ENCODE results near the gene U2AF1L4.

The U2AF1L4 gene

DNA sequence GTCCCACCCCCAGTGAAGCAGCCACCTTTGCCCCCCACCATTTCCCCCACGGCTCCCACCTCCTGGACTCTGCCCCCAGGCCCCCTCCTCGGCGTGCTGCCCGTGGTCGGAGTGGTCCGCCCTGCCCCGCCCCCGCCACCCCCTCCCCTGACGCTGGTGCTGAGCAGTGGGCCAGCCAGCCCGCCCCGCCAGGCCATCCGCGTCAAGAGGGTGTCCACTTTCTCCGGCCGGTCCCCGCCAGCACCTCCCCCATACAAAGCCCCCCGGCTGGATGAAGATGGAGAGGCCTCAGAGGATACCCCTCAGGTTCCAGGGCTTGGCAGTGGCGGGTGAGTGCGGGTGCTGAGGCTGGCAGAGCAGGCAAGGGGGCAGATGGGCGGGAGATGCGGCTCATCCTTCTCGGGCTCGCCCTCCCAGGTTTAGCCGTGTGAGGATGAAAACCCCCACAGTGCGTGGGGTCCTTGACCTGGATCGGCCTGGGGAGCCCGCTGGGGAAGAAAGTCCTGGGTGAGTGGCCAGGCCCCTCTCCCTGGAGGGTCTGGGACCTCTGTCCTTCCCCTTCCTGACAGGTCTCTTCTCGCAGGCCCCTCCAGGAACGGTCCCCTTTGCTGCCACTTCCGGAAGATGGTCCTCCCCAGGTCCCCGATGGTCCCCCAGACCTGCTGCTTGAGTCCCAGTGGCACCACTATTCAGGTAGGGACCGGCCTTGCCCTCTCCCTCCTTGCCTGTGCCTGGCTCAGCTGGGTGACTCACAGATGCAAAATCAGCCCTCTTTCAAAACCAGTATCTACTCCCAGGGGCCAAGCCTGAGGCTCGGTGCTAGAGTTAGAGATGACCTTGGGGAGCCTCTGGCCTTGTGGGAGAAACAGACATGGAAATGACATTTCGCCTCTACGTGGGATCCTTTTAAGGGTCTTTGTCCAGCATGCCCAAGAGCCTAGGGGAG, 11.8 kb downstream of the U2AF1L4 start:
- TF ChIP-seq OSR1 (CRISPR knock-in tag; IDR thresholded peaks at IDR 0.05), result no peak
- TF ChIP-seq GLIS3 (CRISPR knock-in tag; IDR thresholded peaks at IDR 0.05), result no peak
- TF ChIP-seq ARNTL (CRISPR knock-in tag; IDR thresholded peaks at IDR 0.05; ENCODE audit: borderline replicate concordance, low read depth), result no peak
- no peak for TF ChIP-seq SNAI2 (CRISPR knock-in tag; IDR thresholded peaks at IDR 0.05)
- TF ChIP-seq, protein P1, sequence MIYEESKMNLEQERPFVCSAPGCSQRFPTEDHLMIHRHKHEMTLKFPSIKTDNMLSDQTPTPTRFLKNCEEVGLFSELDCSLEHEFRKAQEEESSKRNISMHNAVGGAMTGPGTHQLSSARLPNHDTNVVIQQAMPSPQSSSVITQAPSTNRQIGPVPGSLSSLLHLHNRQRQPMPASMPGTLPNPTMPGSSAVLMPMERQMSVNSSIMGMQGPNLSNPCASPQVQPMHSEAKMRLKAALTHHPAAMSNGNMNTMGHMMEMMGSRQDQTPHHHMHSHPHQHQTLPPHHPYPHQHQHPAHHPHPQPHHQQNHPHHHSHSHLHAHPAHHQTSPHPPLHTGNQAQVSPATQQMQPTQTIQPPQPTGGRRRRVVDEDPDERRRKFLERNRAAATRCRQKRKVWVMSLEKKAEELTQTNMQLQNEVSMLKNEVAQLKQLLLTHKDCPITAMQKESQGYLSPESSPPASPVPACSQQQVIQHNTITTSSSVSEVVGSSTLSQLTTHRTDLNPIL (CRISPR knock-in tag; IDR thresholded peaks at IDR 0.05; ENCODE audit: low read depth), result no peak
- ATAC-seq, result no peak

DNA sequence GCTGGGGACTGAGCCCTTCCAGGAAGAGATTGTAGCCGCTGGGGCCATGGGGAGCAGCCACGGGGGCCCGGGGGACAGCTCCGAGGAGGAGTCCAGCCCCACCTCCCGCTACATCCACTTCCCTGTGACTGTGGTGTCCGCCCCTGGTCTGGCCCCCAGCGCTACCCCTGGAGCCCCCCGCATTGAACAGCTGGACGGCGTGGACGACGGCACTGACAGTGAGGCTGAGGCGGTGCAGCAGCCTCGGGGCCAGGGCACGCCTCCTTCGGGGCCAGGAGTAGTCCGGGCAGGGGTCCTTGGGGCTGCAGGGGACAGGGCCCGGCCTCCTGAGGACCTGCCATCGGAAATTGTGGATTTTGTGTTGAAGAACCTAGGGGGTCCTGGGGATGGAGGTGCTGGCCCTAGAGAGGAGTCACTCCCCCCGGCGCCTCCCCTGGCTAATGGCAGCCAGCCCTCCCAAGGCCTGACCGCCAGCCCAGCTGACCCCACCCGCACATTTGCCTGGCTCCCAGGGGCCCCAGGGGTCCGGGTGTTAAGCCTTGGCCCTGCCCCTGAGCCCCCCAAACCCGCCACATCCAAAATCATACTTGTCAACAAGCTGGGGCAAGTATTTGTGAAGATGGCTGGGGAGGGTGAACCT, 12.6 kb downstream of the U2AF1L4 start:
- ATAC-seq, result no peak
- TF ChIP-seq CSDC2 (CRISPR knock-in tag; IDR thresholded peaks at IDR 0.05) (no peak), GLIS3 (CRISPR knock-in tag; IDR thresholded peaks at IDR 0.05) (no peak), PPARA (CRISPR knock-in tag; IDR thresholded peaks at IDR 0.05; ENCODE audit: borderline replicate concordance) (no peak), ZNF565 (CRISPR knock-in tag; conservative IDR thresholded peaks at IDR 0.05; ENCODE audit: low read depth) (no peak), BACH2 (CRISPR knock-in tag; IDR thresholded peaks at IDR 0.05; ENCODE audit: borderline replicate concordance) (no peak), ZFP3 (CRISPR knock-in tag; IDR thresholded peaks at IDR 0.05) (no peak), ISL1 (CRISPR knock-in tag; IDR thresholded peaks at IDR 0.05) (no peak), ARNTL (CRISPR knock-in tag; IDR thresholded peaks at IDR 0.05; ENCODE audit: borderline replicate concordance, low read depth) (no peak), TOX (CRISPR knock-in tag; IDR thresholded peaks at IDR 0.05; ENCODE audit: borderline replicate concordance) (no peak), OSR1 (CRISPR knock-in tag; IDR thresholded peaks at IDR 0.05) (no peak)

DNA sequence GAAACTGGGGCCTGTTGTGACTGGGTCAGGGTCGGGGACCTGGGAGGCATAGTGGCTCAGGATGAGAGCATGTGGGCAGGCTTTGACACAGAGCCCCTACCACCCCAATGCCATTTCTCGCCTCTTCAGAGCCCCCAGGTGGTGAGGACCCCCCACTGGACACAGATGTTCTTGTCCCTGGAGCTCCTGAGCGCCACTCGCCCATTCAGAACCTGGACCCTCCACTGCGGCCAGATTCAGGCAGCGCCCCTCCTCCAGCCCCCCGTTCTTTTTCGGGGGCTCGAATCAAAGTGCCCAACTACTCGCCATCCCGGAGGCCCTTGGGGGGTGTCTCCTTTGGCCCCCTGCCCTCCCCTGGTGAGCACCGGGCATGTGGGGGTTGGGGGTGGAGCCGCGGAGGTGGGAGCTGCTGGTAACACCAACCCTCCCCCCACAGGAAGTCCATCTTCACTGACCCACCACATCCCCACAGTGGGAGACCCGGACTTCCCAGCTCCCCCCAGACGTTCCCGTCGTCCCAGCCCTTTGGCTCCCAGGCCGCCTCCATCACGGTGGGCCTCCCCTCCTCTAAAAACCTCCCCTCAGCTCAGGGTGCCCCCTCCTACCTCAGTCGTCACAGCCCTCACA, 13.3 kb downstream of the U2AF1L4 start:
- ATAC-seq, result no peak
- TF ChIP-seq ZFP3 (CRISPR knock-in tag; IDR thresholded peaks at IDR 0.05) (no peak), ZNF8 (CRISPR knock-in tag; IDR thresholded peaks at IDR 0.05) (no peak), ISL1 (CRISPR knock-in tag; IDR thresholded peaks at IDR 0.05) (no peak), PPARA (CRISPR knock-in tag; IDR thresholded peaks at IDR 0.05; ENCODE audit: borderline replicate concordance) (no peak), BACH2 (CRISPR knock-in tag; IDR thresholded peaks at IDR 0.05; ENCODE audit: borderline replicate concordance) (no peak), ESRRG (CRISPR knock-in tag; IDR thresholded peaks at IDR 0.05) (no peak), ZFP30 (CRISPR knock-in tag; IDR thresholded peaks at IDR 0.05) (no peak), ARNTL (CRISPR knock-in tag; IDR thresholded peaks at IDR 0.05; ENCODE audit: borderline replicate concordance, low read depth) (no peak), ZC3H10 (CRISPR knock-in tag; IDR thresholded peaks at IDR 0.05) (no peak), TCF4 (CRISPR knock-in tag; IDR thresholded peaks at IDR 0.05; ENCODE audit: borderline replicate concordance) (no peak), ZNF565 (CRISPR knock-in tag; conservative IDR thresholded peaks at IDR 0.05; ENCODE audit: low read depth) (no peak), CSDC2 (CRISPR knock-in tag; IDR thresholded peaks at IDR 0.05) (no peak), OSR1 (CRISPR knock-in tag; IDR thresholded peaks at IDR 0.05) (no peak), TOX (CRISPR knock-in tag; IDR thresholded peaks at IDR 0.05; ENCODE audit: borderline replicate concordance) (no peak), SNAI2 (CRISPR knock-in tag; IDR thresholded peaks at IDR 0.05) (no peak)
- TF ChIP-seq, protein P2, sequence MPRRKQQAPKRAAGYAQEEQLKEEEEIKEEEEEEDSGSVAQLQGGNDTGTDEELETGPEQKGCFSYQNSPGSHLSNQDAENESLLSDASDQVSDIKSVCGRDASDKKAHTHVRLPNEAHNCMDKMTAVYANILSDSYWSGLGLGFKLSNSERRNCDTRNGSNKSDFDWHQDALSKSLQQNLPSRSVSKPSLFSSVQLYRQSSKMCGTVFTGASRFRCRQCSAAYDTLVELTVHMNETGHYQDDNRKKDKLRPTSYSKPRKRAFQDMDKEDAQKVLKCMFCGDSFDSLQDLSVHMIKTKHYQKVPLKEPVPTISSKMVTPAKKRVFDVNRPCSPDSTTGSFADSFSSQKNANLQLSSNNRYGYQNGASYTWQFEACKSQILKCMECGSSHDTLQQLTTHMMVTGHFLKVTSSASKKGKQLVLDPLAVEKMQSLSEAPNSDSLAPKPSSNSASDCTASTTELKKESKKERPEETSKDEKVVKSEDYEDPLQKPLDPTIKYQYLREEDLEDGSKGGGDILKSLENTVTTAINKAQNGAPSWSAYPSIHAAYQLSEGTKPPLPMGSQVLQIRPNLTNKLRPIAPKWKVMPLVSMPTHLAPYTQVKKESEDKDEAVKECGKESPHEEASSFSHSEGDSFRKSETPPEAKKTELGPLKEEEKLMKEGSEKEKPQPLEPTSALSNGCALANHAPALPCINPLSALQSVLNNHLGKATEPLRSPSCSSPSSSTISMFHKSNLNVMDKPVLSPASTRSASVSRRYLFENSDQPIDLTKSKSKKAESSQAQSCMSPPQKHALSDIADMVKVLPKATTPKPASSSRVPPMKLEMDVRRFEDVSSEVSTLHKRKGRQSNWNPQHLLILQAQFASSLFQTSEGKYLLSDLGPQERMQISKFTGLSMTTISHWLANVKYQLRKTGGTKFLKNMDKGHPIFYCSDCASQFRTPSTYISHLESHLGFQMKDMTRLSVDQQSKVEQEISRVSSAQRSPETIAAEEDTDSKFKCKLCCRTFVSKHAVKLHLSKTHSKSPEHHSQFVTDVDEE (CRISPR knock-in tag; IDR thresholded peaks at IDR 0.05), result no peak
- TF ChIP-seq, protein P3, sequence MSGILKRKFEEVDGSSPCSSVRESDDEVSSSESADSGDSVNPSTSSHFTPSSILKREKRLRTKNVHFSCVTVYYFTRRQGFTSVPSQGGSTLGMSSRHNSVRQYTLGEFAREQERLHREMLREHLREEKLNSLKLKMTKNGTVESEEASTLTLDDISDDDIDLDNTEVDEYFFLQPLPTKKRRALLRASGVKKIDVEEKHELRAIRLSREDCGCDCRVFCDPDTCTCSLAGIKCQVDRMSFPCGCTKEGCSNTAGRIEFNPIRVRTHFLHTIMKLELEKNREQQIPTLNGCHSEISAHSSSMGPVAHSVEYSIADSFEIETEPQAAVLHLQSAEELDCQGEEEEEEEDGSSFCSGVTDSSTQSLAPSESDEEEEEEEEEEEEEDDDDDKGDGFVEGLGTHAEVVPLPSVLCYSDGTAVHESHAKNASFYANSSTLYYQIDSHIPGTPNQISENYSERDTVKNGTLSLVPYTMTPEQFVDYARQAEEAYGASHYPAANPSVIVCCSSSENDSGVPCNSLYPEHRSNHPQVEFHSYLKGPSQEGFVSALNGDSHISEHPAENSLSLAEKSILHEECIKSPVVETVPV (CRISPR knock-in tag; IDR thresholded peaks at IDR 0.05), result no peak
- TF ChIP-seq, protein P1 (CRISPR knock-in tag; IDR thresholded peaks at IDR 0.05; ENCODE audit: low read depth), result no peak
